Naive thymus-derived CD4-positive, alpha-beta T cell (primary cell): ENCODE results near the gene COL23A1. TPM values are rescaled to one million over a fixed set of nuclear protein-coding genes. Genes with fewer than 3 reads are reported as not detected.

Source experiments
- ATAC-seq: fragments of 150-1000 bp; cut with Tn5 transposase; 2 replicates; pipeline ENCODE4 v1.10.0; 2021; ENCODE audit warnings: mild to moderate bottlenecking, moderate library complexity
- CTCF ChIA-PET: fragments of 350-600 bp; sonication (Branson Sonifier 250); formaldehyde crosslinking; loops from one replicate; lab custom pipeline; 2021; ENCODE audit warnings: antibody characterized with exemption; lab: Charles Lee
- POLR2A ChIA-PET: fragments of 350-600 bp; sonication (Branson Sonifier 250); formaldehyde crosslinking; loops from one replicate; lab custom pipeline; 2021; ENCODE audit warnings: antibody characterized with exemption, inconsistent platforms; lab: Charles Lee
- DNase-seq, 9 donors: peaks; one replicate each; pipeline versions ENCODE4 v3.0.0 to v3.0.0-alpha.2; 2020 to 2022; ENCODE audit warnings: mixed read lengths in 1 of 9
- H3K27ac ChIP-seq: one replicate; pipeline ENCODE4 v1.7.0; 2013; ENCODE audit warnings: mild to moderate bottlenecking, low read depth, low read length, moderate library complexity
- H3K27me3 ChIP-seq, 2 donors: one replicate each; pipeline ENCODE4 v1.7.0; 2013; ENCODE audit warnings: low read length in 2 of 2, mild to moderate bottlenecking in 2 of 2, moderate library complexity in 2 of 2; ENCODE audit not compliant: control insufficient read depth in 2 of 2, insufficient read depth in 2 of 2
- H3K36me3 ChIP-seq, 3 experiments: 1 replicate in 2 of 3; 2 replicates in 1 of 3; pipeline ENCODE4 v1.7.0; 2013; ENCODE audit warnings: low read length in 3 of 3, mild to moderate bottlenecking in 3 of 3, moderate library complexity in 1 of 3; ENCODE audit not compliant: insufficient read depth in 3 of 3, control insufficient read depth in 2 of 3
- H3K4me1 ChIP-seq, 2 donors: one replicate each; pipeline ENCODE4 v1.7.0; 2013; ENCODE audit warnings: low read length in 2 of 2, mild to moderate bottlenecking in 2 of 2, moderate library complexity in 1 of 2; ENCODE audit not compliant: control insufficient read depth in 2 of 2, insufficient read depth in 2 of 2
- H3K4me3 ChIP-seq: 2 replicates; pipeline ENCODE4 v1.7.0; 2013; ENCODE audit warnings: mild to moderate bottlenecking, low read length
- H3K9me3 ChIP-seq, 3 experiments: 1 replicate in 2 of 3; 2 replicates in 1 of 3; pipeline ENCODE4 v1.7.0; 2013; ENCODE audit warnings: low read length in 3 of 3; ENCODE audit not compliant: control insufficient read depth in 2 of 3
- H3K27ac Mint-ChIP-seq, 9 donors: one replicate each; pipeline ENCODE4 v1.8.0; 2020 to 2022; ENCODE audit warnings: mixed read lengths in 9 of 9, mild to moderate bottlenecking in 8 of 9, moderate library complexity in 5 of 9, inconsistent platforms in 2 of 9
- H3K27me3 Mint-ChIP-seq, 5 donors: one replicate each; pipeline ENCODE4 v1.8.0; 2021 to 2022; ENCODE audit warnings: mixed read lengths in 5 of 5, mild to moderate bottlenecking in 1 of 5
- H3K36me3 Mint-ChIP-seq, 5 donors: one replicate each; pipeline ENCODE4 v1.8.0; 2020 to 2022; ENCODE audit warnings: mixed read lengths in 5 of 5, mild to moderate bottlenecking in 3 of 5, inconsistent platforms in 1 of 5
- H3K4me1 Mint-ChIP-seq, 7 donors: one replicate each; pipeline ENCODE4 v1.8.0; 2020 to 2022; ENCODE audit warnings: mixed read lengths in 7 of 7, mild to moderate bottlenecking in 3 of 7, inconsistent platforms in 1 of 7
- H3K4me3 Mint-ChIP-seq, 10 donors: one replicate each; pipeline ENCODE4 v1.8.0; 2020 to 2022; ENCODE audit warnings: mild to moderate bottlenecking in 10 of 10, mixed read lengths in 10 of 10, moderate library complexity in 6 of 10, inconsistent platforms in 2 of 10
- H3K9me3 Mint-ChIP-seq, 11 donors: one replicate each; pipeline ENCODE4 v1.8.0; 2020 to 2022; ENCODE audit warnings: mixed read lengths in 11 of 11, mild to moderate bottlenecking in 4 of 11, inconsistent platforms in 1 of 11, moderate library complexity in 1 of 11
- intact Hi-C, 2 donors: fragments of 100-400 bp; cut with micrococcal nuclease; formaldehyde crosslinking; loops; one replicate each; pipeline ENCODE4 v1.15.1; 2023
- polyA plus RNA-seq, 2 donors: library from polyadenylated mRNA; unstranded; fragments of 300-500 nt; fragmentation: Illumina TruSeq; gene quantifications; one replicate each; pipeline ENCODE4 v1.2.3, GENCODE V29; 2021
- total RNA-seq, 6 experiments: library from RNA in 5 of 6; stranded (reverse) in 5 of 6; gene quantifications; 1 replicate in 5 of 6; 2 replicates in 1 of 6; pipeline ENCODE4 v1.2.3 and lab custom pipeline; 2021 to 2026

COL23A1 gene
- total and polyA plus RNA-seq, 7 experiments from 2014 or later: 0.13 to 0.32 (median 0.22) TPM; not detected in 4

DNA sequence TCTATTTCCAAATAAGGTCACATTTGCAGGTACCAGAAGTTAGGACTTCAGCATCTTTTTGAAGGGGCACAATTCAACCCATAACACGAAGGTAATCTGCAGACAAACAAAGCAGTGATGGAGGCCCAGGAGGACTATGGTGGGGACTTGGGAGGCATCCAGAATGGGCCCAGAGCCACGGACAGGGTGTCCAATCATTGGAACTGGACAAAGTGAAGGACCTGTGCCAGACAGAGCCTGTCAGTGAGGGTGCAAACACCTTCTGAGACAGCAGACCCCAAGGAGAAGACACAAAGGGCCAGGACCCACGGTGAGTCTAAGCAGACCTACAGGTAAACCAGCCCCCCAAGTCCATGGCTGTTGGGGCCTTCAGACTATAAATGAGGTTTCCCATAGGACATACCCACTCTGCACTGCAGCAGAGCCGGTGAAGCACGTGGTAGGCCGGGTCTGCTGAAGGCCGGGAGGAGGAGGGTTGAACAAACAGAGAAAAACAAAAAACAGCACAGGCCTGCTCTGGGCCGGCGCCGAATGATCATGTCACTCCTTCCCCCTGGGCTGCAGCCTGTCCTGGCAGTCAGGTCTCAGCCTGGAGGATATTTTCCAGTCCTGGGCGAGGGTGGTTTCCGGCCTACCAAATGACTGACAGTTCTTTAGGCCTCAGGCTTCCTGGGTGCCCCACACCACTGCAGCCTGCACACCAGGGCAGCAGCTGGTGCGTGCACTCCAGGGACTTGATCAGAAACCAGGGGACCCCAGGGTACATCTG, 84.4 kb downstream of the COL23A1 start:
- no peak for ATAC-seq
- H3K27me3 ChIP-seq: no peaks in the 10 kb centered on the region
- H3K4me1 ChIP-seq: no peaks in the 10 kb centered on the region
- intact Hi-C loops: no loop called here
- no peak overlapping the region for H3K27ac ChIP-seq
- ChIA-PET CTCF (no interaction called here), POLR2A (no interaction called here)
- H3K36me3 Mint-ChIP-seq: peaks cover 0 to 2% (median 0%) of the 10 kb centered on the region in 5 donors
- DNase-seq: no peak
- peaks cover 0 to 5% (median 0%) of the 10 kb centered on the region in 5 donors for H3K27me3 Mint-ChIP-seq
- no peak overlapping the region for H3K4me3 ChIP-seq
- H3K9me3 Mint-ChIP-seq: peaks cover 0 to 13% (median 3%) of the 10 kb centered on the region in 11 donors
- H3K4me1 Mint-ChIP-seq: no peaks in the 10 kb centered on the region
- no peaks in the 10 kb centered on the region for H3K9me3 ChIP-seq
- H3K36me3 ChIP-seq: no peaks in the 10 kb centered on the region
- H3K4me3 Mint-ChIP-seq: no peak overlapping the region
- H3K27ac Mint-ChIP-seq: no peak overlapping the region

DNA sequence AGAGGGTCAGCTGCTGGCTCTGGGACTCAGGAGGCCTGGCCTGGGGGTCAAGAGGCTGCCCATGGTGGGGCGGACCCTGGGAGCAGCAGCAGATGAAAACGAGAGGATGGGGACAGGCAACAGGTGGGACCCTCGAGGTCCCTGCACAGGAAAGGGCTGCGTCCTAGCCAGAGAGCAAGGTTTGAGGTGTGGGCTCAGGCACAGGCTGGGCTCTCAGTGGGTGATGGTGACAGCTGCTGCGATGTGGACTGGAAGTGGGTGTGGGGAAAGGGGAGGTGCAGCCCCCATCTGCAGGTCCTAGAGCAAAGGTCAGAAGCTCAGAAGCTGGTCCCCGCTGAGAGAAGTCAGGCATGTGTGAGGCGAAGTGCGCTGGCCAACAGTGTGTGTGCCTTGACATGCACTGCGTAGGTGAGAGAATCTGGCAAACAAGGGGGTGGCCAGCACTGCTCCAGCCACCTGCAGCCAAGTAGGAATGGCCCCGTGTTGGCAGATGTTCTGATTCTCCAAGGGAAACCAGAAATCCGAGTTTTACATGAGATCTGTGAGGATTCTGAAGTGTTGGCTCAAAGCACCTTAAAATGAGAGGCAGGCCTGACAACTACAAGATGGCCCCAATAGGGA, 85.7 kb downstream of the COL23A1 start:
- H3K36me3 Mint-ChIP-seq: peaks cover 0 to 7% (median 0%) of the 10 kb centered on the region in 5 donors
- no peak overlapping the region for H3K4me3 Mint-ChIP-seq
- Histone ChIP-seq H3K27ac (no peak overlapping the region), H3K4me1 (no peaks in the 10 kb centered on the region), H3K4me3 (no peak overlapping the region), H3K9me3 (no peaks in the 10 kb centered on the region), H3K27me3 (no peaks in the 10 kb centered on the region), H3K36me3 (no peaks in the 10 kb centered on the region)
- ChIA-PET POLR2A (no interaction called here), CTCF (no interaction called here)
- peaks cover 0 to under 1% (median 0%) of the 10 kb centered on the region in 5 donors for H3K27me3 Mint-ChIP-seq
- no peak for DNase-seq
- intact Hi-C loops: no loop called here
- no peak for ATAC-seq
- peaks cover 0 to 17% (median 4%) of the 10 kb centered on the region in 11 donors for H3K9me3 Mint-ChIP-seq
- no peaks in the 10 kb centered on the region for H3K4me1 Mint-ChIP-seq
- no peak overlapping the region for H3K27ac Mint-ChIP-seq

DNA sequence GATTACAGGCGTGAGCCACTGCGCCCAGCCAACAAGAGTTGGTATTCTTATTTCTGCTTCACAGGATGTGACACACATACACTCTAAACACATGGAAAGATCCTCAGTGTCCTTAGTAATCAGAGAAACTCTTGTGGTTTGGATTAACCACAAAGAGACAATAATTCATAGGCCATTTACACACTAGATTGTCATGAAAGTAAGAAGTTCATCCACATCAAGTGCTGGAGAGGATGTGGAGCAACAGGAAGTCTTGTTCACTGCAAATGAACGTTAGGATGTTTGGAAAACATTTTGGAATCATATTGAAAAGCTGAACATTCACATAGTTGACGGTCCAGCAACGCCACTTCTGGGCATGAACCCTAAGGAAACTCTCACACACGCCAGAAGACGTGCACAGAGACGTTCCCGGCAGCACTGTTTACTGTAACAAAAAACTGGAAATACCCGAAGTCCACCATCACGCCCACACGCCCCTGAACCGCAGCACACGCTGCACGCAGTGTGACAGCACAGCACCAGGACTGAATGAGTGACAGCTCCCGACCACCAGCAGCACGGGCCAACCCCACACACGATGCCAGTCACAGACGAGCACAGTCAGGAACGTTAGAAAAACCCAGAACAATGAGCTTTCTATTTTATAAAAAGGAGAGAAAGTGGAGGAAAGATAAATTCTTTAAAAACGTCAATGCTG, 87.6 kb downstream of the COL23A1 start:
- no peaks in the 10 kb centered on the region for H3K27me3 ChIP-seq
- no peaks in the 10 kb centered on the region for H3K27me3 Mint-ChIP-seq
- ChIA-PET CTCF (no interaction called here), POLR2A (no interaction called here)
- intact Hi-C loops: no loop called here
- no peak for DNase-seq
- peaks cover 0 to 11% (median 0%) of the 10 kb centered on the region in 11 donors for H3K9me3 Mint-ChIP-seq
- H3K27ac ChIP-seq: no peak overlapping the region
- no peaks in the 10 kb centered on the region for H3K9me3 ChIP-seq
- no peaks in the 10 kb centered on the region for H3K4me1 ChIP-seq
- no peaks in the 10 kb centered on the region for H3K36me3 ChIP-seq
- no peaks in the 10 kb centered on the region for H3K4me1 Mint-ChIP-seq
- no peak overlapping the region for H3K4me3 Mint-ChIP-seq
- peaks cover 0 to 7% (median 0%) of the 10 kb centered on the region in 5 donors for H3K36me3 Mint-ChIP-seq
- no peak for ATAC-seq
- H3K27ac Mint-ChIP-seq: no peak overlapping the region
- H3K4me3 ChIP-seq: no peak overlapping the region

DNA sequence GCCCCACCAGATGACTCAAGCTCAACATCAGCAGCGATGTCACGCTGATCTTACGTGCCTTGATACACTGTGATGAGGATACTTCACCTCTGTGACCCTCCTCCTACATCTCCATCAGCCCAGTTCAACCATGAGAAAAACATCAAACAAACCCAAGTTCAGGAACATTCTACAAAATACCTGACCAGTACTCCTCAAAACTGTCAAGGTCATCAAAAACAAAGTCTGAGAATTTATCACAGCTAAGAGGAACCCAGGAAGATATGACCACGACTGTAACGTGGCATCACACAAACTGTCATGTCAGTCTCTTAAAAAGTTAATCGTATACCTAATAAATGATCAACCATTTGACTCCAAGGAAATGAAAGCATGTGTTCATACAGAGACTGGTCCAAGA, 90.8 kb downstream of the COL23A1 start:
- Histone ChIP-seq H3K36me3 (no peaks in the 10 kb centered on the region), H3K27me3 (no peaks in the 10 kb centered on the region), H3K4me1 (no peaks in the 10 kb centered on the region), H3K4me3 (no peak overlapping the region), H3K27ac (no peak overlapping the region), H3K9me3 (no peaks in the 10 kb centered on the region)
- DNase-seq (no peak), ATAC-seq (no peak)
- Mint-ChIP-seq H3K36me3 (peaks cover 0 to 7% (median 0%) of the 10 kb centered on the region in 5 donors), H3K4me1 (no peaks in the 10 kb centered on the region), H3K4me3 (no peak overlapping the region), H3K9me3 (peaks cover 0 to 5% (median 0%) of the 10 kb centered on the region in 11 donors), H3K27ac (no peak overlapping the region), H3K27me3 (peaks cover 0 to 4% (median 0%) of the 10 kb centered on the region in 5 donors)
- intact Hi-C loops: no loop called here
- CTCF ChIA-PET: no interaction called here
- POLR2A ChIA-PET: no interaction called here

DNA sequence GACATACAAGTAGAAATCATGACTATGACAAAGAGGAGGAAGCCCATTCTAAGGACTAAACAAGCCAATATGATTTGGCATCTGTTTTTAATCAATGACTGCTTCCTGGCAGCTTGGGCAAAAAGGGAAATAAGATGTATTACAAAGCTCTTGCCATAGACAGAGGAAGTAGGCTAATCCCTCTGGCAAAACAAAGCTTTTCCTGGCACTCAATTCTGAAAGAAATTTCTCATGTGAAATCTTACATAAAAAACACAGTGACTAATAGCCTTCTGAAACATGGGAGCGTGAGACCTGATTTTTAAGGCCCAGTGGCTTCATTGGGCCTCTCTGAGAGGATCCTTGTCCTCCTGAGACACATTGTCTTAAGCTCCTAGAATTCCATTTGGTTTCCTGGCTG, 93.6 kb downstream of the COL23A1 start:
- H3K27me3 ChIP-seq: no peaks in the 10 kb centered on the region
- DNase-seq: no peak
- Mint-ChIP-seq H3K4me3 (no peak overlapping the region), H3K9me3 (peaks cover 0 to 5% (median 0%) of the 10 kb centered on the region in 11 donors), H3K27ac (no peak overlapping the region), H3K4me1 (no peaks in the 10 kb centered on the region), H3K27me3 (peaks cover 0 to 4% (median 0%) of the 10 kb centered on the region in 5 donors), H3K36me3 (peaks cover 0 to 7% (median 0%) of the 10 kb centered on the region in 5 donors)
- ChIA-PET POLR2A (no interaction called here), CTCF (no interaction called here)
- intact Hi-C loops: no loop called here
- no peaks in the 10 kb centered on the region for H3K36me3 ChIP-seq
- no peaks in the 10 kb centered on the region for H3K4me1 ChIP-seq
- ATAC-seq: no peak
- no peak overlapping the region for H3K4me3 ChIP-seq
- no peaks in the 10 kb centered on the region for H3K9me3 ChIP-seq
- H3K27ac ChIP-seq: no peak overlapping the region

DNA sequence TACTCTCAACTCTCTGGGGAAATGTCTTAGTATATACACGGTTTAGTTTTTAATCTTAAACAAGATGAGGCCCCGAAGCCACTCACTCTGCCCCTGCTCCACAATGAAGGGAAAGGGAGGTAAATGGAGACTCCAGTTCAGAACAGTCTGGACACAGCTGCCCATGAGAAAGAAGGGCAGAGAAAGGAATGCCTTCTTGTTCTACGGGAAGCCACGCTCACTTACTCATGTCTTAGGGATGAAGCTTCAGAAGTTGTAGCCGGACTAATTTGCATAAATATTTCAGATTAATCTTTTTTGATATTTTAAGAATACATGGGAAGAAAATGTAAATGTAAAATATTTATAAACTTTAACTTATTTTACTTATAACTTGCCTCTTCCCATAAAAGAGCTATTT, 94.0 kb downstream of the COL23A1 start:
- no peaks in the 10 kb centered on the region for H3K27me3 ChIP-seq
- no peaks in the 10 kb centered on the region for H3K9me3 ChIP-seq
- H3K27ac ChIP-seq: no peak overlapping the region
- no peak for DNase-seq
- no peak overlapping the region for H3K4me3 ChIP-seq
- Mint-ChIP-seq H3K9me3 (peaks cover 0 to 5% (median 0%) of the 10 kb centered on the region in 11 donors), H3K36me3 (peaks cover 0 to 7% (median 0%) of the 10 kb centered on the region in 5 donors), H3K27me3 (peaks cover 0 to 4% (median 0%) of the 10 kb centered on the region in 5 donors), H3K4me3 (no peak overlapping the region), H3K27ac (no peak overlapping the region), H3K4me1 (no peaks in the 10 kb centered on the region)
- POLR2A ChIA-PET: no interaction called here
- ATAC-seq: no peak
- no peaks in the 10 kb centered on the region for H3K36me3 ChIP-seq
- CTCF ChIA-PET: interaction anchor here (0.5 kb wide), 1 partner anchor 90 kb away, joined by 3 read pairs; no protein-coding TSS in a partner anchor
- H3K4me1 ChIP-seq: no peaks in the 10 kb centered on the region
- intact Hi-C loops: no loop called here
